GM18511 (cell line): Measurements from ENCODE around the gene PSME3IP1.

ENCODE experiments used
- ATAC-seq: cut with Tn5 transposase; IDR thresholded peaks from one replicate; pipeline ENCODE4 v1.9.1; 2021; ENCODE audit warnings: mild to moderate bottlenecking, moderate library complexity; ENCODE audit not compliant: unreplicated experiment

The PSME3IP1 gene

DNA sequence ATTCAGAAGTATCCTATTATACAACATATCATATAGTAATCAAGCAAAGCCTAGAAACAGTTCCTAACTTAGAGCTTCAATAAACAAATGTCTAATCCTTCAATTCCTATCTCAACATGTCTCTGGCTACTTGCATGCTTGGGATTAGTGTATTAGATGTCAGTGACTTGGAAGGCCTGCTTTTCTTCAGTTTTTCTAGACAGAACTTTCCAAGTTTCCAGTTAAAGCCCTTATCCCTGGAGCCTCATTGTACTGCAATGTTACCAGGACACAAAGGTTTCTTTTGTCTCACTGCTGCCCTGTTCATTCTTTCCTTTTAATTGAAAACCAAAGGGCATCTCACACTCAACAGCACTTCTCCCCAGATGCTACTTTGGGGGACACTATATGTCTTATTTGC lies 16.5 kb downstream of the PSME3IP1 start:
- no peak for ATAC-seq

DNA sequence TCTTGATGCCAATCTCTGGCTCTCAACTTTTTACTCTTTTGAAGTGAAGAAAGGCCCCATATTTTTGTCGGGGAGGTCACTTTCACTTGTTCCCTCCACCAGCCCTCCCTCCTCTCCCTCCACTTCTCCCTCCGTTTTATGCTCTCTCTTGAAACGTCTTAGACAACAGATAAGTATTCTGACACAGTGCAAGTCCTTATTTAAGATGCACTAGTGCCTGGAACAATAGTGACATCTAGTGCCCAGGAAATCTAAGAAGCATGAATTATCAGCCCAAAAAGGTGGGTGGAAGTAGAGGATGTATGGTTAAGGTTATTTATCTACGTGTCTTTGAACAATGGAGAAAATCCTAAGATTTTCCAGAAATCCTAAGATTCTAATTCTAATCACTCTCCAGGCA lies 17.9 kb downstream of the PSME3IP1 start:
- no peak for ATAC-seq

DNA sequence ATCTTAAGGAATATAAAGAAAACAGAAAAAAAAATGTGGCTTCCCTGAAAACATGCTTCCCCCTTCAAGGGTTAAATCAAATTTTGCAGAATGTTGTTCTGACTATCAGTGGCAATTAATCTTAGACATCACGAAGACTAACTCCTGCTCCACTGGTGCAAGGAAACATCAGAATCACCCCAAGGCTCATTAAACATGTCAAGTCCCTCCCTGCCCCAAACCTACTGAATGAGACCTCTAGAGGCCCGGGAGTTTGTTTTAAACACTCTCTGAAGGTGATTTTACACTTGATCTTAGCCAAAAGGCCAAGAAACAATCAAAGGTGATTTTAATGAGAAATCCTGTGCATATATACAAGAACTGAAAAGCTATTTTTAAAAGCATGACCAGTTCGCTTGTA lies 18.3 kb downstream of the PSME3IP1 start:
- ATAC-seq = no peak

DNA sequence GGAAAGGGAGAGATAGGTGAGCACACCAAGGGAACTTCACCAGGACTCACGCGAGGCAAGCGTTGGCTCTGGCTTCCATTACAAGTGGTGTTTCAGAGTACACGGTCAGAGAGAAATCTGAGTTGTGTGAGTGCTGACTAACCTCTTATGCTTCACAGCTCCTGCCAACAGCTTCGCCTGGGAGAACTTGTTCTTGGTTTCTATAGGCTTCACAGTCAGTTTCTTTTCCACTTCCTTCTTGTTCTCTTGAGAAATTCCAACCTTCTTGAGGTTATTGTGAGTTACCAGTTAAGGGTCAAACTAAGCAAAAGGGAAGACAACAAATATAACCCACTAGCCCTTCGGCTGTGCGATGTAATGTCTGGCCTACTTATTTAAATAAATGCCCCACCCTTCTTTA lies 18.9 kb downstream of the PSME3IP1 start:
- no peak for ATAC-seq

DNA sequence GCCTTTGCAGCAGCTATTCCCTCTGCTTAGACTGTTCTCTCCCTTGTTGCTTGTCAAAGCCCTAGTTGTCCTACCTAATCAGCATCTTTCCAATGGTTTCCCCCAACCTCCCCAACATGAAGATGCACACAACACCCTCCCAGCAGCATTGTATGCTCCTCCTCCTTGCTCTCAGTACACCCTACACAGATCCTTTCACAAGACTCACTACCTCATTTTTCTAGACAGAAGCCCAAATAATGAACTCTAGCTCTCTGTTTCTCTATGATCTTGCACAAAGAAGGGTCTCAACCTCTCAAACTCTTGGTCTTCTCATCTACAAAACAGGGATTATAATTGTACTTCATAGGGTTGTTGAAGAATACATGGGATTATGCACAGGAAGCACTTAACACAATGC lies 19.4 kb downstream of the PSME3IP1 start:
- no peak for ATAC-seq

DNA sequence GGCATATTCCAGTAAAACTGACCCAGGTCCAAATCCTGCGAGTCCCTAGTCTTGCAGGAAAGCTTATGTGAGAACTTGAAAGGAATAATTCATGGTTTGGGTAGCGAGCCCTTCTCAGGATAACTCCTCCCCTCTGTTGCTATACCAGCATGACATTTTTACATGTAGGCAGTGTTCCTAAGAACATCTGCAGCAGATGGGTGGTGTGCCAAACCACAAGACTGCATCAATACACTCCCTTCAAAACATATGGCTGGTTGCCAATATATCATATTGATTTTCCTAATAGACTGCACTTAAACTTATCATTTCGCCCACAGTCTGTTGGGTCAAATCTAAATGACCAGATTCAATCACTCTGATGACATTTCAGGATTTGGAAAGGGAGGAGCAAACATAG lies 19.9 kb downstream of the PSME3IP1 start:
- no peak for ATAC-seq

DNA sequence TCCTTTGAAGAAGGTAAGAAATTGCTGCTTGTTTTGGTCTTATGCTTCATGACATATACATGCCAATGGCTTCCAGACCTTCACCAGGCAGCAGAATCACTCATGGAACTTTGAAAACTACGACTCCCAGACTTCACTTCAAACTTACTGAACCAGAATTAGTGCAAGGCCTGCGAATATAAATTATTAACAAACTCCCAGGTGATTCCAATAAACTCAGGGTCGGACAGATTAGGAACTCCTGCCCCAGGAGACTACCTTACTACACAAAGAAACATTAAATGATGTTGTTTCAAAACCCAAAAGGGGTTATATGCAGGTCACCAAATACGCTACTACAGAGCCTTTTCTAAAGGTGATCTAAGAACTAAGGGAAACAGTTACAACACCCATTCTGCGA lies 20.4 kb downstream of the PSME3IP1 start:
- ATAC-seq = no peak

DNA sequence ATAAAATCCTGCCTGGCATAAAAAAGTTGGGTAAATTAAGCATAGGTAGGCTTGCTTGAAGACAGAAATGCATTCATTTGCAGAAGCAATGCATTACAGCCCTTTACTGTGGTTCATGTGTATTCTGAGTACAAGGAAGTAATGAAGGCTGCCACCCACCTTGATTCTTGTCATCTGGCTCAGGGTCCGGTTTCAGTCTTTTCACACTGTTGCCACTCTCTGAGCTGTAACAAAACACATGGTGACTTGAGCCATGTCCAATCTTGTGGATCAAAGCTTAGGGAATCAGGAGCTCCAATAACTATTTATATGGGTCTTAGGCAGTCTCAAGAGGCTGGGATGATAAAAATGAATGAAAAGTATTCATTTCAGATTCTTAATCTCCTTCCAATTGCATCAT lies 22.0 kb downstream of the PSME3IP1 start:
- ATAC-seq = no peak

DNA sequence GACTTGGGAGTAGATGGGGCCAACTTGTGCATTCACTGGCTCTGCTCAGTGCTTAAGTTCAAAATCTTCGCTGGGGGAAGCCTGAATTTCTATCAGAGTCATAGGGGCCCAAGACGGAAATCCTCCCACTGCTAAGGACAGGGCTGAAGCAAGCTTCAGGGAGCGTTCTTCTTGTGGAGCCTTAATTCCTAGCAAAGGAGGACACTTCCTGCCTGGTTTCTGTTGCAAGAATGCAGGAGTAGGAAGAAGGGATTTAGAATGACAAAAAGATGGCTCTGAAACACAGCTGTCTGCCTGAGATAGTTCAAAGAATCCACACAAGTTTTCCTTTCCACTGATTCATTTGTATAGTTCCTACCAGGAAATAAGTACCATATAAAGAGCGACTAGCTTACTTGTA lies 26.4 kb downstream of the PSME3IP1 start:
- no peak for ATAC-seq

DNA sequence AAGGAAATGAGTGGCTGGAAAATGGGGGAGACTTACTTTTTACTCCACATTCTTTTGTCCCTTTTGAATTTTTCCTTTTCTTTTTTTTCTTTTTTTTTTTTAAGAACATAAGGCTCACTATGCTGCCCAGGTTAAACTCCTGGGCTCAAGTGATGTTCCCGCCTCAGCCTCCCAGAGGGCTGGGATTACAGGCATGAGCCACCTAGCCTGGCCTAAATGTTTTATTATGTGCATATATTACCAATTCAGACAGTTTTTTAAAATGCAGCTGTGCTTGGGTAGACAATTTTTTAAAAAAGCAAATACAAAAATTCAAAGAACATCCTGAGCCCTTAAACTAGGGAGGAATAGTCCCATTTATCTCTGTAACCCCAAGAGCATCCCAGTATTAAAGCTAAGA lies 28.3 kb downstream of the PSME3IP1 start:
- no peak for ATAC-seq

DNA sequence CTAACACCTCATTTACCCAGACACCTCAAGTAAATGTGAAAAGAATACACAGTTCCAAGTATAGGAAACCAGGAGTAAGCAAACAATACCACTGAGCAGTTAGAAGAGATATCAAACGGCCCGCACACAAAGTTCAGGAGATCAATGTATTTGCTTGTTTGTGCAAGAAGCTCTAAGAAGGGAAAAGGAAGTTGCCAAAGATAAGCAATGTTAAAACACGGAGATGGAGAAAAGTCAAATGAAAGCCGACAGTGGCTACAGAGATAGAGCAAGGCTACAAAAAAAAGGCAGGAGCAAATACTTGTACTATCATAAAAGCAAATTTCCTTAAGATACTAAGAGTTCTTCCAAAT lies 29.5 kb downstream of the PSME3IP1 start:
- no peak for ATAC-seq

DNA sequence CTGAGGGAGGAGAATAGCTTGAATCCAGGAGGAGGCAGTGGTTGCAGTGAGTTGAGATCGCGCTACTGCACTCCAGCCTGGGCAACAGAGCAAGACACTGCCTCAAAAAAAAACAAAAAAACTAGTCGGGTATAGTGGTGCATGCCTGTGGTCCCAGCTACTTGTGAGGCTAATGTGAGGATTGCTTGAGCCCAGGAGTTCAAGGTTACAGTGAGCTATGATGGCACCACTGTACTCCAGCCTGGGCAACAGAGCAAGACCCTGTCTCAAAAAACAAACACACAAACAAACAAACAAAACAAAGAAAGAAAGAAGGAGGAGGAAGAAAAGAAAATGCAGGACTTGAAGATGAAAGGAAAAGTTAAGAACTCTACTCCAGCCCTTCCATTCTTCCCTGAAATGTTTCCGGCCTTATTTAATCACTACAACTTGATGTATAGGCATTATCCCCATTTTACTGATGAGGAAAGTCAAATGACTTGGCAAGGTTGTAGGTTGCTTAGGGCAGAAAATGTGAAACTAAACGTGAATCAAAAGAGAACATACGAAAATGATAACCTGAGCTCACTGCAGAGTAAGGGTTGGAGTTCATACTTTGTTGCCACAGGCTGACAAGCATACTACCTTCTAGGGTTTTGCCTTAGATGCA lies 30.0 kb downstream of the PSME3IP1 start:
- no peak for ATAC-seq

DNA sequence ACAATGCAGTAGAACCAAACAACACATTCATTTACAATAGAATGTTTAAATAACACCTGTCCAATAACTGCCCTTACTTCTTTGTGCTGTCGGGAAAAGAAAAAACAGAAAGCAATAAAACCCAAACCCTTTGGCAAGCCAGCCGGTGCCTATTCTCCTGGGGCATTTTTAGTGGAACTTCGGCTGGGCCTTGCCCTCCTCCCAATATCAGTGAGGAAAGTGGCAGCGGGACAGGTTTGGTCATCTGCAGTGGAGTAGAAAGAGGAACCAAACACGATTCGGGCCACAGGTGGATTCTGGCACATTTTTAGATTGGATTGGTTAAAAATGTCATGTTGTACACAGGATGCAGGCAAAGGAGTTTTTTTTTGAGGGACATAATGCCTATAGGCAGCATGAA lies 32.0 kb downstream of the PSME3IP1 start:
- no peak for ATAC-seq

DNA sequence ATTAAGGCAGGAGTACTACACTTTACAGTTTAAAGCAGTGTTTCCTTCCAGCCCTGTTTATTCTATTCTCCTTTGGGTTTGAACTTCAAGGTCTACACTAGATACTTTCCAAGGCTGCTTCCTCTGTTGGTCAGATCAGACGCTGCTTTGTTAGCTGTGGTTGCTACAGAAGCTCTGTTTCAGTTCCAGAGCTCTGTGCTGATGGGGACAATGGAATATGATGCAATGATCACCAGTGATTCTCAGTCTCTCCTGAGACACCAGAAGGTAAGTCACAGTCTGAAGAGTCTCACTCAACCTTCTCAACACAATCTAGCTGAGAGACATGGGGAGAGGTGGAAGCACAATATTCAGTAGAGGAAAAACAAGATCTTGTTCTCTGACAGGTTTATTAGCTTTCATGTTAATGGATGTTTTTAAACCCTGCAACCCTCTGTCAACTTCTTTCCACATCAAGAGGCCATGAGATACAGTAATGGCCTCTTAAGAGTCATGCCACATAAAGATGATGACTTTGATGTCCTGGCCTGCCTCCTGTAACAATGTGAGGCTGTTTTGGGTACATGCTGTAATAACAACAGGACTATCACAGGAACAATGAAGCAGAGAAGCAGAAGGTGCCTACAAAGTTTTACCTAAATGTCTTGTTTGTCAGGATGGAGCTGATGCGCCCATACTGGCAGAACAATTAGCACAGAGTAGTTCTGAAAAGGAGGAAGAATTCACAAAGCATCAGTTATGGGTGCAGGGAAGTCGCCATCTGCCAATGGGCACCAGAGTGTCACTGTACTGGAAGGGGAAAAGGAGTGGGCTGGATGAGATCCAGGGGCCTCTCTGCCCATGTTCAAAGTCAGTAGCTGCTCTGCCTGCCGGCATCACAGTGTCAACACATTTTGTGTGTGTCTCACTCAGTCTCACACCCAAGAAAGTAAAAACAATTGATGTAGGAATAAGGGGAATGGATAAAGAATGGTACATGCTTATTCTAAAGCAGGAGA lies 33.4 kb downstream of the PSME3IP1 start:
- no peak for ATAC-seq

DNA sequence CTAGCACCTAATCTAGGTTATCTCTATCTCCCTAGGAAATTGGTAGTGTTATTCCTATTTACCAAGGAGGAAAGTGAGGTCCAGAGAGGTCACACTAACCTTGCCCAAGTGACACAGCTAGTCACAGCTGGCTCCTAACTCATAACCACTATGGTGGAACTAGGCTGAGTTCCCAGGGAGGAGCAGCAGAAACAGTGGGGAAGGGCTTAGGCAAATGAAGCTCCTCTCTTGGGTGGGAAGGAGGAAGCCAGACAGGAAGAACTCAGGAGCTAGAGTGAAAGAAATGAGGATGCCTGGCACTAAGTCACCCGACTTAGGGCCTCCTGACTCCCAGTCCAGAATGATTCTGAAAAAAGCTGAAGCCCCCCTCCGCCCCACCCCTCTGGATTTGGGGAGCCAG lies 34.5 kb downstream of the PSME3IP1 start:
- no peak for ATAC-seq

DNA sequence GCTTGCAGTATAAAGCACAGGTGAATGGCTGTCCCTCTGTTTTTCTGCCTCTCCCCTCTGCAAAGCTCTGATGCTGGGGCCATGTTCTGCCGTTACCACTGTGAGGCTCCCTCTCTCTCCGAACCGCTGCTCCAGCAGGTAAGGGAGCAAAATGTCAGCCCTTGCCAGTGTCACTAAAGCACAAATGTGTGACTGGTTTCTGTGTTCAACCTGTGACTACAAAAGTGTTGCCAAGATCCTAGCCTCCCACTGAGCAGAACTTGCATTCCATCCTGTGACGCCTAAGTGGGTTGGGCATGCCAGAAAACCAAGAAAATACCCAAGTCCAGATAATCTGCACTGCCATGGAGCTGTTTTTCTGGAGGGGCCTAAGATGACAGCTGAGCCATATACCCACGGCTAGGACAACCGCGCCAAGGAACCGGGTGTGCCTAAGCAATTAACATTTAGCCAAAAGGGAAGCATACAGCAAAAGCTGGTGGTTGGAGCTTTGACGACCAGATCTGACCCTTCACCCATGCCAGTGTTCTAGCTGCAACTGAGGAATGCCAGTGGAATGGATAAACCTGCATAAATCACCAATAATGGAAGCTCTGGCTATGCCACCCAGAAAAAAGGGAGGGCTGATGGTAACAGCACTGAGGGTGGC lies 35.0 kb downstream of the PSME3IP1 start:
- no peak for ATAC-seq

DNA sequence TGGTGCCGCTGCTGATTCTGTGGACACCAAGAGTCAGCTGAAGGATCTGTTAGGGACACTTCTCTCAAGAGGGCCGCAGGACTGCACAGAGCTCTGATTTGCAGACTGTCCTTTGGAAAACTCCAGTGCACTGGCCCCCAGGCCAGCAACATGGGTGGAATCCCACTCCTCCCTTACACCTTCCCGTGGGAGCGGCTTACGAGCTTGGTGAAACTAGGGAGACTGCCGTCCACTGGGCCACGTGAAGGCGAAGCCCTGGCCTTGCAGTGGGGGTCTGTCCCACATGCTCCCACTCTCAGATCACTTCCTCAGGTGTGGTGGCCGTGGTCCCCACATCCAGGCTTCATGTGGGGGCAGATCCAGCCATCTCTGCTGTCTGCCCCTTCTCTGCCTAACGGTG lies 36.4 kb downstream of the PSME3IP1 start:
- no peak for ATAC-seq

DNA sequence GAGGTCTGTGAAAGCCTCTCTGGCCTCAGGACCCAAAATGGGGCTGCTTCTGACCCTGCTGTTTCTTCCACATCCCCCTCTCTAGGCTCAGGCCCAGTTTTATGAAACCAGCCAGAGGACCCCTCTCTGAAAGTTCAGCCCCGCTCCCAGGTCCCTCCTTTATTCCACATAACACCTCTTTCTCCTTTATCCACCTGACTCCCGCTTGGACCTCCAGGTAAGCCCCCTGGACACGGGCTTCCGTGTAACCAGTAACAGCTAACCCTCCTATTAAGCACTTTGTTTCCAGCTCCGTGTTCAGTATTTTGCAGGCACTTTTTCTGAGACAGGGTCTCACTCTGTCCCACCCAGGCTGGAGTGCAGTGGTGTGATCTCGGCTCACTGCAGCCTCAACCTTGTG lies 37.4 kb downstream of the PSME3IP1 start:
- ATAC-seq = no peak

DNA sequence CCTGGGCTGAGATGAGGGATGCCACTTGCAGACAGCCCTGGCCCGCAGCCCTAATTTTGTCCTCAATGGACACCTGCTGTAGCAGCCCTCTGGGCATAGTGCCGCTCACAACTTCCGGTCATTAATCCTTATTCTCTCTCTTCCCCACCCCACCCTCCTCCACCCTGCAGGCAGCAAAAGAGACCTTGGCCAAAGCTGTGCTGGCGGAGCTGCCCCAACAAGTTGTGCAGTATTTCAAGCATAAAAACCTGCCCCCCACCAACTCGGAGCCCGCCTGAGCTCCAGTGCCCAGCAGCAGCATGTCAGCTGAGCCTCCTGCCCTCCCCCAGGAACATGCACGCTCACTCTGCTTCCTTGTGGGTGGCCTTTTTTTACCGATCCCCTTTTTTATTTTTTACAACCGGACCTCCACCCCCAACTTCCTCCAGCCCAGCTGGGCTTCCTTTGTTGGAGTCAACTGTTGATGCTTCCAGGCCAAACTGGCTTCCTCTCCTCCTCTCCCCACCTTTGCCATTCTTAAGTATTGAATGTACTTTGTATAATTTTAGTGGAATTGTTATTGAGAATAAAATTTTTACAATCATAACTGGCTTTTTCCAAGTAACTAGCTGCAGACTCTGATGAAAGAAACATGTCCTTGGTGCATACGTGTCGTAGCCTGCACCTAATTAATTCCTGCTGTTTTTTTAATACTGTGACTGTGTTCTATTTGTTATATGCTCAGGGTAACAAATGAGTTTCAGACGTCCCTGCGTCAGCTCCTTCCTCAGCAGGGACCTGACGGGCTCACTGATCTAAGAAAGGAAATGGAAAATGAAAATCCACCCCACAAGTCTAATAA lies 38.2 kb downstream of the PSME3IP1 start:
- ATAC-seq = no peak

DNA sequence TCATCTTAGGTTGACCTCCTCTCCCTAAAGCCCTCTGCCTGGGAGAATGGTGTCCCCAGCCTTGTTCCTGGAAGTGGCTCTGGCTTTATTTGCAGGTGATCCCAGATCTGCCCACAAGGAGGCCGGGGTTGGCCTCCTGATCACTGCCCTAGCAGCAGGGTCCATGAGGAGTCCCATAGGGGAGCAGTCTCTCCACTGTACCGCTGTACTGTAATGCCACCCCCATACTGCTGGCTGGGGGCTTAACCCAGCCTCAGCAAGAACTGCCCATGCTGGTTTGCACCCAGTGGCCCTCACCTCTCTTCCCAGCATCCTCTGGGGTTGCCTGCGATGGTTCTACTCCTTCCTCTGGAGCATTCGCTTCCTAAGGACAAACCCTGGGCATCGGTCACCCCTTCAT lies 39.1 kb downstream of the PSME3IP1 start:
- no peak for ATAC-seq

DNA sequence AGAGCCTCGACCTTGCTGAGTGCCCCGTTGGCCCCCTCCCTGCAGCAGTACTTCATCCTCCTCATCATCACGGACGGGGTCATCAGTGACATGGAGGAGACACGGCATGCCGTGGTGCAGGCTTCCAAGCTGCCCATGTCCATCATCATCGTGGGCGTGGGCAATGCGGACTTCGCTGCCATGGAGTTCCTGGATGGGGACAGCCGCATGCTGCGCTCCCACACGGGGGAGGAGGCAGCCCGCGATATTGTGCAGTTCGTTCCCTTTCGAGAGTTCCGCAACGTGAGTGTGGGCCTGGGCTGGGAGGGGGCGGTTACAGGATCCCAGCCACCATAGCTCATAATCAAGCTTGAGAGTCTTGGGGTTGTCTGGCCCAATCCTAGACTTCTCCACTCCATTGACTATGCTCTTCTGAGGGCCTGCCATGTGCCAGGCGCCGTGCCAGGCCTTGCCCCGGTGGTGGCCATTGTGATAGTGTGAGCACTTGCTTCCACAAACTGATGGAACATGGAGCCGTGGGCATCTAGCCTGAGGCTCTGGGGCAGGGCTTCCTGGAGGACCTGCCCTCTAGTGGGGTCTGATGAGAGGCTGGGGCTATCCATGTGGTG lies 39.7 kb downstream of the PSME3IP1 start:
- ATAC-seq = no peak
